Hepatocyte (in vitro differentiated cells): ENCODE results near the gene PRR29. TPM values are rescaled to one million over a fixed set of nuclear protein-coding genes. Genes with fewer than 3 reads are reported as not detected.
"Not testable (repeated sequence)": the region's sequence is repeated elsewhere in the genome, so short reads cannot be mapped to it uniquely, and the experiment has no call there.

Source experiments
- DNase-seq: peaks from one replicate; pipeline ENCODE4 v3.0.0-alpha.2; 2016; ENCODE audit warnings: low spot score
- H2AFZ ChIP-seq: fragments of 200-600 bp; sonication (generic); 2 replicates; pipeline ENCODE4 v1.6.0; 2016; ENCODE audit warnings: antibody characterized with exemption, mild to moderate bottlenecking
- H3K27ac ChIP-seq: fragments of 200-600 bp; sonication (generic); 2 replicates; pipeline ENCODE4 v1.5.1; 2016; ENCODE audit warnings: mild to moderate bottlenecking
- H3K27me3 ChIP-seq: fragments of 200-600 bp; sonication (generic); 2 replicates; pipeline ENCODE4 v1.6.1; 2016
- H3K36me3 ChIP-seq: fragments of 200-600 bp; sonication (generic); replicated peaks from 2 replicates; pipeline ENCODE4 v1.5.1; 2016; ENCODE audit warnings: low read depth; ENCODE audit not compliant: insufficient read depth
- H3K4me1 ChIP-seq: fragments of 200-600 bp; sonication (generic); 2 replicates; pipeline ENCODE4 v1.5.1; 2016; ENCODE audit warnings: mild to moderate bottlenecking, moderate library complexity; ENCODE audit not compliant: insufficient read depth
- H3K4me2 ChIP-seq: fragments of 200-600 bp; sonication (generic); 2 replicates; pipeline ENCODE4 v1.6.0; 2016
- H3K4me3 ChIP-seq: fragments of 200-600 bp; sonication (generic); 2 replicates; pipeline ENCODE4 v1.5.1; 2016; ENCODE audit warnings: mild to moderate bottlenecking
- H3K79me2 ChIP-seq: fragments of 200-600 bp; sonication (generic); 2 replicates; pipeline ENCODE4 v1.6.0; 2017; ENCODE audit warnings: mild to moderate bottlenecking
- H3K9me2 ChIP-seq: fragments of 200-600 bp; sonication (generic); replicated peaks from 2 replicates; pipeline ENCODE4 v1.6.0; 2017; ENCODE audit warnings: mild to moderate bottlenecking; ENCODE audit not compliant: insufficient read depth
- H3K9me3 ChIP-seq: fragments of 200-600 bp; sonication (generic); 2 replicates; pipeline ENCODE4 v1.5.1; 2016; ENCODE audit warnings: low read depth, mild to moderate bottlenecking
- H4K20me1 ChIP-seq: fragments of 200-600 bp; sonication (generic); 2 replicates; pipeline ENCODE4 v1.6.0; 2016; ENCODE audit warnings: mild to moderate bottlenecking; ENCODE audit not compliant: insufficient read depth, poor library complexity, severe bottlenecking
- EZH2 ChIP-seq: fragments of 200-600 bp; sonication (generic); IDR thresholded peaks from 2 replicates; pipeline ENCODE4 v1.6.1; 2016; ENCODE audit warnings: antibody characterized with exemption, mild to moderate bottlenecking, borderline replicate concordance
- EZH2phosphoT487 ChIP-seq: fragments of 200-600 bp; sonication (generic); IDR thresholded peaks from one replicate; pipeline ENCODE4 v1.6.1; 2018; ENCODE audit warnings: antibody characterized with exemption, mild to moderate bottlenecking, low read depth, moderate library complexity; ENCODE audit not compliant: unreplicated experiment, severe bottlenecking
- WGBS: methylation state at CpG from one replicate; pipeline ENCODE4 v1.1.6; 2016; ENCODE audit warnings: low lambda C conversion rate; ENCODE audit errors: missing lambda C conversion rate; 5-methylcytosine and 5-hydroxymethylcytosine counted together
- polyA plus RNA-seq: library from polyadenylated mRNA; unstranded; fragments of >200 nt; fragmentation: Nextera tagmentation; extraction: Ambion mirVana; gene quantifications from 2 replicates; pipeline ENCODE4 v1.2.1, GENCODE V29; 2016
- total RNA-seq: library from RNA; depleted of rRNA; stranded (reverse); fragments of >200 nt; gene quantifications from 2 replicates; pipeline ENCODE4 v1.2.3, GENCODE V29; 2014
- TF ChIP-seq, protein P1 (sequence below): fragments of 200-600 bp; sonication (generic); IDR thresholded peaks from 2 replicates; pipeline ENCODE4 v1.5.1; 2016; ENCODE audit warnings: antibody characterized with exemption, mild to moderate bottlenecking; ENCODE audit not compliant: poor library complexity

The PRR29 gene
- total and polyA plus RNA-seq, 2 experiments from 2014 or later: 0.13 to 1.4 TPM

DNA sequence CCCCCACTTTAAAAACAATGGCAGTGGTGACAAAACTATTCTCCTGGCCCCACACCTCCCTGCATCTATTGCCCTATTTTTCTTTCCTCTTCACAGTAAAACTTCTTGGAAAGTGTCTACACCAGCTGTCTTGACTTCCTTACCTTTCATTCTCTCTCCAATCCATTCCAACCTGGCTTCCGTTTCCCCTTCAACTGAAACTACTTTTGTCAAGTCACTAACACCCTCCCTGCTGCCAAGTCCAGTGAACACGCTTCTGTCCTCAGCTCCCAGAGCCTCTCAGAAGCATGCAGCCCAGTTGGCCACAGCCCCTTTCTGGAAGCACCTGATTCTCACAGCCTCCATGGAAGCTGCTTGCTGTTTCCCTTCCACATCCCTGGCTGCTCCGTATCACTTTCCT is 21.4 kb upstream of the PRR29 start:
- TF ChIP-seq, protein P1, sequence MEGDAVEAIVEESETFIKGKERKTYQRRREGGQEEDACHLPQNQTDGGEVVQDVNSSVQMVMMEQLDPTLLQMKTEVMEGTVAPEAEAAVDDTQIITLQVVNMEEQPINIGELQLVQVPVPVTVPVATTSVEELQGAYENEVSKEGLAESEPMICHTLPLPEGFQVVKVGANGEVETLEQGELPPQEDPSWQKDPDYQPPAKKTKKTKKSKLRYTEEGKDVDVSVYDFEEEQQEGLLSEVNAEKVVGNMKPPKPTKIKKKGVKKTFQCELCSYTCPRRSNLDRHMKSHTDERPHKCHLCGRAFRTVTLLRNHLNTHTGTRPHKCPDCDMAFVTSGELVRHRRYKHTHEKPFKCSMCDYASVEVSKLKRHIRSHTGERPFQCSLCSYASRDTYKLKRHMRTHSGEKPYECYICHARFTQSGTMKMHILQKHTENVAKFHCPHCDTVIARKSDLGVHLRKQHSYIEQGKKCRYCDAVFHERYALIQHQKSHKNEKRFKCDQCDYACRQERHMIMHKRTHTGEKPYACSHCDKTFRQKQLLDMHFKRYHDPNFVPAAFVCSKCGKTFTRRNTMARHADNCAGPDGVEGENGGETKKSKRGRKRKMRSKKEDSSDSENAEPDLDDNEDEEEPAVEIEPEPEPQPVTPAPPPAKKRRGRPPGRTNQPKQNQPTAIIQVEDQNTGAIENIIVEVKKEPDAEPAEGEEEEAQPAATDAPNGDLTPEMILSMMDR: no peak
- TF ChIP-seq EZH2 (no peak), EZH2phosphoT487 (no peak)
- Histone ChIP-seq H3K9me3 (no peaks in the 10 kb centered on the region), H4K20me1 (no peaks in the 10 kb centered on the region), H3K79me2 (no peaks in the 10 kb centered on the region), H3K4me2 (no peak overlapping the region), H3K9me2 (no peaks in the 10 kb centered on the region), H2AFZ (no peak overlapping the region), H3K4me3 (no peak overlapping the region), H3K27ac (no peak overlapping the region), H3K27me3 (peaks cover 9% of the 10 kb centered on the region), H3K36me3 (no peaks in the 10 kb centered on the region), H3K4me1 (no peaks in the 10 kb centered on the region)
- DNase-seq: no peak
- 85% methylated on average over 3 of the region's 3 CpGs for WGBS

DNA sequence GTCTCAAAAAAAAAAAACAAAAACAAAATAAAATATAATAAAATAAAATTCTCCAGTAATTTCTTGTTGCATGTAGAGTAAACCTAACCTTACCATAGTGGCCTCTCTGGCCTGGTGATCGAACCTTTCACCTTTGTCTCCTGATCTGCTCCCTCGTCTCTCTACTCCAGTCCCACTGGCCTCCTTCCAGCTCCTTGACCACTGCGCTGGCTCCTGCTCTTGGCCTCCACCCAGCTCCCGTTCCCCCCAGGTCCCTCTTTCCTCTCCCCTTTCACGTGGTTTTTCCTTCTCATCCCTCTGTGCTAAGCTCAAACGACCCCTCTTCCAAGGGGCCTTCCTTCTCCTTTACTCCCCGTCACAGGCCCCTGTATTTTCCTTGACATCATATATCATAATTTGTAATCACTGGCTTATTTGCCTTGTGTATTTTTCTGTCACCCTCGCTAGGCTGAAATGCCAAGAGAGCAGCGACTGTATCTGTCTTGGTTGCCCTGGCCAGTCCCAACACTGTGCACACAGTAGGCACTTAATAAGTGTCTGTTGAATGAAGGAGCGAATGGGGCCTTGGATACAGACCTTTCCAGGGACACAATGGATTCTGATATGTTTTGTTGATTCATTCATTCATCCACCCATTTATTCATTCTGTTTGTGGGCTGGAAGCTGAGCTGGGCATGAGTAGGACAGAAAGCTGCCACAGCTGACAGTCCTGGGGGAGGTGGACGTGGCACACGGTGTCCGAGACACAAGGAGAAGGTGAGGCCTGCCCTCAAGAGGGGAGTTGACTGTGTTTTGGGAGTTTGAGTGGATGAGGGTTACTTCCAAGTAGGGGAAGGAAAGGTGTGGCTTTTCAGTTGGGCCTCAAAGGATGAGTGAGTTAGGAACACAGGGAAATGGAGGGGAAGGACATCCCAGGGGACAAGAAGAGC is 19.6 kb upstream of the PRR29 start:
- DNase-seq: no peak
- H3K4me2 ChIP-seq: no peak overlapping the region
- WGBS: 81% methylated on average over 13 of the region's 13 CpGs

DNA sequence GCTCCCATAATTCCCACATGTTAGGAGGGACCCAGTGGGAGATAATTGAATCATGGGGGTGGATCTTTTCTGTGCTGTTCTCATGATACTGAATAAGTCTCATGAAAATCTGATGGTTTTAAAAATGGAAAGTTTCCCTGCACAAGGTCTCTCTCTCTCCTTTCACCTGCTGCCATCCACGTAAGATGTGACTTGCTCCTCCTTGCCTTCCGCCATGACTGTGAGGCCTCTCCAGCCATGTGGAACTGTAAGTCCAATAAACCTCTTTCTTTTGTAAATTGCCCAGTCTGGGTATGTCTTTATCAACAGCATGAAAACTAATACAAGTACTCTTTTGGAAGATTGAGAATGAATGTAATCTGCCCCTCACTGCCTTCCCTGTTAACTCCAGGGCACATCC is 15.5 kb upstream of the PRR29 start:
- not testable (repeated sequence) for H3K27me3 ChIP-seq, H4K20me1 ChIP-seq, H3K27ac ChIP-seq, H3K9me2 ChIP-seq, H3K79me2 ChIP-seq, H3K4me3 ChIP-seq, H3K4me2 ChIP-seq, H3K36me3 ChIP-seq, H3K9me3 ChIP-seq, H2AFZ ChIP-seq, DNase-seq, H3K4me1 ChIP-seq
- 93% methylated on average over 2 of the region's 2 CpGs for WGBS

More for the DNA sequence above, 19.6 kb upstream of the PRR29 start:
- no peaks in the 10 kb centered on the region for H3K9me3 ChIP-seq
- no peaks in the 10 kb centered on the region for H3K9me2 ChIP-seq
- no peaks in the 10 kb centered on the region for H4K20me1 ChIP-seq
- H3K36me3 ChIP-seq: no peaks in the 10 kb centered on the region
- TF ChIP-seq EZH2: no peak
- no peak for TF ChIP-seq EZH2phosphoT487
- H3K4me1 ChIP-seq: no peaks in the 10 kb centered on the region
- H3K79me2 ChIP-seq: no peaks in the 10 kb centered on the region
- no peak overlapping the region for H3K27ac ChIP-seq
- no peak overlapping the region for H3K4me3 ChIP-seq
- H3K27me3 ChIP-seq: peaks cover 9% of the 10 kb centered on the region
- no peak overlapping the region for H2AFZ ChIP-seq

DNA sequence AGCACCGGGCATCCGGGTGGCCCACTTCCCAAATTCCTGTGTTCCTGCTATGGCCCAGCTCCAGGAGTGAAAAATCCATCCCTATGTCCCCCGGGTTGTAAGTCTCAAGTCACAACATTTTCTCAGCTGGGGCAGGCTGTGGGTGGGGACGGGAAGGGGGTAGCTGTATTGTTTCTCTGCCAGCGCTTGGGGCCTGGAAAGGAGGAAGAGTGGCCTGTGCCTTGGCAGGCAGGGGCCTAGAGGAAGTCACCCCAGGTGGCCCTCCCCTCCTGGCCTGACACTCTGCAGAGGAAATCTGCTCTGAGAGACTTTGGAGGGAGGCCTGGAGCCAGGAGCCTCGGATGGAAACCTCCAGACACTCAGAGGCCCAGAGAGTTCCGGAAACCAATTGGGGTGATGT is 14.8 kb upstream of the PRR29 start:
- Histone ChIP-seq H4K20me1 (no peaks in the 10 kb centered on the region), H3K79me2 (no peaks in the 10 kb centered on the region), H3K4me1 (peaks cover 7% of the 10 kb centered on the region), H3K4me2 (no peak overlapping the region), H3K27ac (no peak overlapping the region), H3K4me3 (no peak overlapping the region), H2AFZ (no peak overlapping the region), H3K36me3 (no peaks in the 10 kb centered on the region), H3K9me2 (no peaks in the 10 kb centered on the region), H3K27me3 (no peaks in the 10 kb centered on the region), H3K9me3 (no peaks in the 10 kb centered on the region)
- no peak for DNase-seq
- no peak for TF ChIP-seq EZH2phosphoT487
- TF ChIP-seq, protein P1: no peak
- no peak for TF ChIP-seq EZH2
- 85% methylated on average over 7 of the region's 7 CpGs for WGBS
